NK-92 treated with Interleukin-12 subunit alpha and Interleukin-12 subunit beta, amount 100 ng/mL, for 24 hours (cell line): ENCODE measurements around the gene PVR.
"Not testable (repeated sequence)": the region's sequence is repeated elsewhere in the genome, so short reads cannot be mapped to it uniquely, and the experiment has no call there.

Source experiments
- DNase-seq: peaks from one replicate; lab custom pipeline; 2025; lab: John Stamatoyannopoulos, UW

Gene PVR

GRCh38 chr19:44645407-44646048 lies 1.8 kb downstream of the PVR start:
- DNase-seq: no peak

GRCh38 chr19:44646049-44646416 lies 2.3 kb downstream of the PVR start:
- no peak for DNase-seq

GRCh38 chr19:44647144-44647543 lies 3.4 kb downstream of the PVR start:
- no peak for DNase-seq

GRCh38 chr19:44648631-44649251 lies 5.0 kb downstream of the PVR start:
- no peak for DNase-seq

GRCh38 chr19:44649578-44650145 lies 6.0 kb downstream of the PVR start:
- DNase-seq: no peak

GRCh38 chr19:44653343-44653742 lies 9.6 kb downstream of the PVR start:
- no peak for DNase-seq

GRCh38 chr19:44653977-44654774 lies 10.5 kb downstream of the PVR start:
- DNase-seq: peak; percentile 9

- peak; percentile 48 for DNase-seq
Measured at GRCh38 chr19:44657211-44657921, 13.7 kb downstream of the PVR start.

GRCh38 chr19:44658069-44658733 lies 14.5 kb downstream of the PVR start:
- DNase-seq: no peak

- DNase-seq: no peak
Measured at GRCh38 chr19:44660081-44660480, 16.4 kb downstream of the PVR start.

- no peak for DNase-seq
Measured at GRCh38 chr19:44661205-44661604, 17.5 kb downstream of the PVR start.

- DNase-seq: no peak
Measured at GRCh38 chr19:44661904-44662303, 18.2 kb downstream of the PVR start.

GRCh38 chr19:44662691-44663385 lies 19.1 kb downstream of the PVR start:
- no peak for DNase-seq

GRCh38 chr19:44663996-44664395 lies 20.3 kb downstream of the PVR start:
- no peak for DNase-seq

- no peak for DNase-seq
Measured at GRCh38 chr19:44664976-44665375, 21.3 kb downstream of the PVR start.

GRCh38 chr19:44666852-44667556 lies 23.3 kb downstream of the PVR start:
- no peak for DNase-seq

- no peak for DNase-seq
Measured at GRCh38 chr19:44668985-44669764, 25.5 kb downstream of the PVR start.

GRCh38 chr19:44670027-44670426 lies 26.3 kb downstream of the PVR start:
- DNase-seq: not testable (repeated sequence)

- no peak for DNase-seq
Measured at GRCh38 chr19:44671400-44671799, 27.7 kb downstream of the PVR start, which contains the start of gene CEACAM19. TSS of gene CEACAM19 (plus strand) at chr19:44671482. CDS start at chr19:44671932, 450 bp downstream.
